ENCODE measurements around the gene OR1K1. TPM values are rescaled to one million over a fixed set of nuclear protein-coding genes. Genes with fewer than 3 reads are reported as not detected.
A peak's percentile ranks its signal among the peaks of the same experiment; 100 is the strongest.

Gene OR1K1
- total and polyA plus RNA-seq, 11 donors: not detected

- no peak overlapping the region for H3K27ac ChIP-seq
- DNase-seq (no peak), ATAC-seq (no peak)
- no peaks in the 10 kb centered on the region for H3K4me1 ChIP-seq
- TF ChIP-seq POLR2A (IDR thresholded peaks at IDR 0.05) (no peak), CTCF (IDR thresholded peaks at IDR 0.05) (no peak)
- intact Hi-C loops (cut with DNase I): no loop called here
- peaks cover 0 to 9% (median 0%) of the 10 kb centered on the region in 12 donors for H3K9me3 ChIP-seq
- H3K27me3 ChIP-seq: no peaks in the 10 kb centered on the region
- 79 to 88% (median 83%) methylated on average over 5 of the region's 5 CpGs for WGBS, 4 donors
- no peak overlapping the region for H3K4me3 ChIP-seq
- no peaks in the 10 kb centered on the region for H3K36me3 ChIP-seq
These were observed 7.9 kb upstream of the OR1K1 start for GRCh38 chr9:122791872-122792669.

GRCh38 chr9:122797316-122798063, 2.4 kb upstream of the OR1K1 start:
- H3K36me3 ChIP-seq: no peaks in the 10 kb centered on the region
- peaks cover 0 to 9% (median 0%) of the 10 kb centered on the region in 12 donors for H3K9me3 ChIP-seq
- H3K4me3 ChIP-seq: no peak overlapping the region
- intact Hi-C loops (cut with DNase I): no loop called here
- TF ChIP-seq CTCF (IDR thresholded peaks at IDR 0.05): no peak
- H3K27ac ChIP-seq: no peak overlapping the region
- DNase-seq (no peak), ATAC-seq (peak in 1 of 4 donors; percentile 24)
- H3K4me1 ChIP-seq: no peaks in the 10 kb centered on the region
- H3K27me3 ChIP-seq: no peaks in the 10 kb centered on the region
- 82 to 84% (median 83%) methylated on average over 6 of the region's 6 CpGs for WGBS, 4 donors

GRCh38 chr9:122806661-122807060, 6.7 kb downstream of the OR1K1 start:
- intact Hi-C loops (cut with DNase I): loop anchor here in 5 of 10 donors (5.0 to 10.0 kb wide), 5 partner anchors 339 to 709 kb away; partner anchors contain the start of gene PTGS1 (in 2 of the 5)
- no peaks in the 10 kb centered on the region for H3K27me3 ChIP-seq
- no peak overlapping the region for H3K27ac ChIP-seq
- H3K36me3 ChIP-seq: no peaks in the 10 kb centered on the region
- TF ChIP-seq POLR2A (IDR thresholded peaks at IDR 0.05) (no peak), CTCF (IDR thresholded peaks at IDR 0.05) (no peak)
- H3K9me3 ChIP-seq: peaks cover 0 to 2% (median 0%) of the 10 kb centered on the region in 12 donors
- ATAC-seq (no peak), DNase-seq (no peak)
- no peak overlapping the region for H3K4me3 ChIP-seq
- peaks cover 0 to 4% (median 0%) of the 10 kb centered on the region in 12 donors for H3K4me1 ChIP-seq
- 83 to 91% (median 88%) methylated on average over 4 of the region's 4 CpGs for WGBS, 4 donors

Measured in heart left ventricle (tissue), 16 donors.